CD4-positive, alpha-beta T cell (primary cell): ENCODE measurements around the gene BTG2. TPM values are rescaled to one million over a fixed set of nuclear protein-coding genes. Genes with fewer than 3 reads are reported as not detected.
A peak's percentile ranks its signal among the peaks of the same experiment; 100 is the strongest.
"Not testable (repeated sequence)": the region's sequence is repeated elsewhere in the genome, so short reads cannot be mapped to it uniquely, and the experiment has no call there.

Experiments
- ATAC-seq: fragments of 200-7000 bp; cut with Tn5 transposase; one replicate; pipeline ENCODE4 v1.10.0; 2022; ENCODE audit warnings: mild to moderate bottlenecking; ENCODE audit not compliant: poor library complexity
- CTCF ChIA-PET: fragments of 350-600 bp; sonication (Branson Sonifier 250); formaldehyde crosslinking; loops from one replicate; lab custom pipeline; 2021; ENCODE audit warnings: antibody characterized with exemption, inconsistent platforms; lab: Charles Lee
- POLR2A ChIA-PET: fragments of 350-600 bp; sonication (Branson Sonifier 250); formaldehyde crosslinking; loops from one replicate; lab custom pipeline; 2021; ENCODE audit warnings: antibody characterized with exemption, inconsistent platforms; lab: Charles Lee
- DNase-seq, 14 experiments: peaks; one replicate each; pipeline ENCODE4 v3.0.0-alpha.2; 2013 to 2020; ENCODE audit warnings: mixed read lengths in 2 of 14
- H3K27ac ChIP-seq, 2 donors: one replicate each; pipeline versions ENCODE4 v1.5.1 to v1.7.0; 2013; ENCODE audit warnings: low read length in 2 of 2, low read depth in 1 of 2, mild to moderate bottlenecking in 1 of 2
- H3K27me3 ChIP-seq, 2 experiments: 1 replicate in 1 of 2; 2 replicates in 1 of 2; pipeline versions ENCODE4 v1.6.1 to v1.7.0; 2013; ENCODE audit warnings: low read length in 2 of 2, control low read depth in 1 of 2, mild to moderate bottlenecking in 1 of 2, moderate library complexity in 1 of 2; ENCODE audit not compliant: insufficient read depth in 2 of 2, control insufficient read depth in 1 of 2
- H3K36me3 ChIP-seq: one replicate; pipeline ENCODE4 v1.6.1; 2013; ENCODE audit warnings: low read length, control low read depth; ENCODE audit not compliant: insufficient read depth
- H3K4me1 ChIP-seq: one replicate; pipeline ENCODE4 v1.6.1; 2013; ENCODE audit warnings: low read length, control low read depth; ENCODE audit not compliant: insufficient read depth
- H3K4me3 ChIP-seq: one replicate; pipeline ENCODE4 v1.5.1; 2013; ENCODE audit warnings: mild to moderate bottlenecking, low read length, moderate library complexity
- H3K9me3 ChIP-seq, 2 experiments: 1 replicate in 1 of 2; 2 replicates in 1 of 2; pipeline versions ENCODE4 v1.6.1 to v1.7.0; 2013; ENCODE audit warnings: low read length in 2 of 2, mild to moderate bottlenecking in 2 of 2, control low read depth in 1 of 2, moderate library complexity in 1 of 2; ENCODE audit not compliant: control insufficient read depth in 1 of 2, insufficient read depth in 1 of 2
- H3K27ac Mint-ChIP-seq: one replicate; pipeline ENCODE4 v1.8.0; 2020; ENCODE audit warnings: mixed read lengths
- H3K27me3 Mint-ChIP-seq: one replicate; pipeline ENCODE4 v1.8.0; 2021; ENCODE audit warnings: mixed read lengths
- H3K36me3 Mint-ChIP-seq: one replicate; pipeline ENCODE4 v1.8.0; 2021; ENCODE audit warnings: low read depth, mixed read lengths
- H3K4me1 Mint-ChIP-seq: one replicate; pipeline ENCODE4 v1.8.0; 2021; ENCODE audit warnings: low read depth, mixed read lengths
- H3K4me3 Mint-ChIP-seq: one replicate; pipeline ENCODE4 v1.8.0; 2020; ENCODE audit warnings: mild to moderate bottlenecking, mixed read lengths
- H3K9me3 Mint-ChIP-seq: one replicate; pipeline ENCODE4 v1.8.0; 2020; ENCODE audit warnings: mixed read lengths
- CTCF ChIP-seq: fragments of 200-600 bp; IDR thresholded peaks from one replicate; pipeline ENCODE4 v1.8.0; 2022; ENCODE audit warnings: antibody characterized with exemption, mild to moderate bottlenecking
- intact Hi-C, 2 experiments: fragments of 100-400 bp; cut with DNase I in 1 of 2; cut with micrococcal nuclease in 1 of 2; formaldehyde crosslinking; loops; one replicate each; pipeline versions ENCODE4 v1.15.1 to v1.9.0; 2023 to 2025; cut with DNase I, micrococcal nuclease
- total RNA-seq, 174 experiments: library from RNA in 2 of 174; stranded (reverse) in 2 of 174; gene quantifications; one replicate each; pipeline ENCODE4 v1.2.3 and lab custom pipeline; 2021 to 2026

Gene BTG2
- total RNA-seq, 2 experiments from 2014 or later, result 802 to 849 TPM

- H3K27ac Mint-ChIP-seq, result no peak overlapping the region
- H3K4me3 Mint-ChIP-seq, result no peak overlapping the region
- H3K27me3 Mint-ChIP-seq, result no peaks in the 10 kb centered on the region
- no peaks in the 10 kb centered on the region for H3K36me3 ChIP-seq
- H3K4me1 Mint-ChIP-seq, result peaks cover 76% of the 10 kb centered on the region
- no peaks in the 10 kb centered on the region for H3K9me3 Mint-ChIP-seq
- peak in 1 of 14 experiments; percentile 38 for DNase-seq
- H3K9me3 ChIP-seq, result no peaks in the 10 kb centered on the region
- H3K27me3 ChIP-seq, result no peaks in the 10 kb centered on the region
- ChIA-PET POLR2A (interaction anchor here (0.7 to 3.1 kb wide), 8 partner anchors 8 to 26 kb away, joined by 3 to 33 read pairs (median 7); no protein-coding TSS in a partner anchor), CTCF (interaction anchor here (0.9 to 3.0 kb wide), 6 partner anchors 10 to 39 kb away, joined by 3 to 15 read pairs (median 4); no protein-coding TSS in a partner anchor)
- no peak overlapping the region for H3K27ac ChIP-seq
- intact Hi-C loops, result no loop called here
- H3K4me1 ChIP-seq, result peaks cover 27% of the 10 kb centered on the region
- no peak overlapping the region for H3K4me3 ChIP-seq
- ATAC-seq, result peak; percentile 39
- H3K36me3 Mint-ChIP-seq, result no peaks in the 10 kb centered on the region
- no peak for TF ChIP-seq CTCF
Observed at GRCh38 chr1:203299169-203299568, 6.2 kb upstream of the BTG2 start.

GRCh38 chr1:203299719-203300429 lies 5.4 kb upstream of the BTG2 start:
- CTCF ChIA-PET, result interaction anchor here (1.0 to 3.0 kb wide), 7 partner anchors 9 to 42 kb away, joined by 3 to 15 read pairs (median 4); no protein-coding TSS in a partner anchor
- Mint-ChIP-seq H3K4me1 (peaks cover 77% of the 10 kb centered on the region), H3K27ac (peak overlapping the region; percentile 38)
- H3K9me3 Mint-ChIP-seq, H3K36me3 ChIP-seq, DNase-seq, ATAC-seq, H3K36me3 Mint-ChIP-seq, H3K27me3 ChIP-seq, H3K27ac ChIP-seq, H3K4me3 Mint-ChIP-seq, intact Hi-C loops, H3K4me3 ChIP-seq, H3K9me3 ChIP-seq, H3K27me3 Mint-ChIP-seq: not testable (repeated sequence)
- POLR2A ChIA-PET, result interaction anchor here (0.7 to 3.1 kb wide), 9 partner anchors 10 to 27 kb away, joined by 3 to 33 read pairs (median 5); no protein-coding TSS in a partner anchor
- peaks cover 34% of the 10 kb centered on the region for H3K4me1 ChIP-seq

- Mint-ChIP-seq H3K4me1 (peaks cover 70% of the 10 kb centered on the region), H3K27me3 (no peaks in the 10 kb centered on the region), H3K9me3 (no peaks in the 10 kb centered on the region), H3K27ac (peak overlapping the region; percentile 38), H3K4me3 (peak overlapping the region; percentile 36), H3K36me3 (peaks cover 7% of the 10 kb centered on the region)
- no peak overlapping the region for H3K4me3 ChIP-seq
- H3K36me3 ChIP-seq, result no peaks in the 10 kb centered on the region
- CTCF ChIA-PET, result interaction anchor here (1.0 to 3.0 kb wide), 5 partner anchors 10 to 42 kb away, joined by 3 to 15 read pairs (median 5); no protein-coding TSS in a partner anchor
- DNase-seq (no peak), ATAC-seq (no peak)
- no peak overlapping the region for H3K27ac ChIP-seq
- H3K9me3 ChIP-seq, result no peaks in the 10 kb centered on the region
- no peaks in the 10 kb centered on the region for H3K27me3 ChIP-seq
- no peak for TF ChIP-seq CTCF
- POLR2A ChIA-PET, result interaction anchor here (0.9 to 3.1 kb wide), 4 partner anchors 11 to 25 kb away, joined by 3 to 33 read pairs (median 7); no protein-coding TSS in a partner anchor
- peaks cover 31% of the 10 kb centered on the region for H3K4me1 ChIP-seq
- intact Hi-C loops, result no loop called here
Observed at GRCh38 chr1:203300441-203301330, 4.6 kb upstream of the BTG2 start.
